CD14-positive monocyte (primary cell): ENCODE results near the gene MEF2D. TPM values are rescaled to one million over a fixed set of nuclear protein-coding genes. Genes with fewer than 3 reads are reported as not detected.

Experiments
- DNase-seq, 3 donors: peaks; one replicate each; pipeline ENCODE4 v3.0.0-alpha.2; 2011 to 2022
- H2AFZ ChIP-seq: 2 replicates; pipeline ENCODE4 v1.6.0; 2012; ENCODE audit warnings: mild to moderate bottlenecking, low read depth, low read length, inconsistent platforms; ENCODE audit not compliant: insufficient read depth, poor library complexity, severe bottlenecking
- H3K27ac ChIP-seq, 2 donors: 1 replicate in 1 of 2; 2 replicates in 1 of 2; pipeline ENCODE4 v1.5.1; 2012 to 2013; ENCODE audit warnings: low read length in 2 of 2, control low read depth in 1 of 2, inconsistent platforms in 1 of 2, low read depth in 1 of 2, mild to moderate bottlenecking in 1 of 2
- H3K27me3 ChIP-seq, 2 donors: one replicate each; pipeline versions ENCODE4 v1.6.0 to v1.6.1; 2011 to 2013; ENCODE audit warnings: low read length in 2 of 2; ENCODE audit not compliant: control insufficient read depth in 2 of 2, insufficient read depth in 2 of 2
- H3K36me3 ChIP-seq, 2 donors: replicated peaks in 1 of 2; 1 replicate in 1 of 2; 2 replicates in 1 of 2; pipeline versions ENCODE4 v1.5.1 to v1.6.1; 2012 to 2013; ENCODE audit warnings: low read length in 2 of 2, control low read depth in 1 of 2, inconsistent platforms in 1 of 2, mild to moderate bottlenecking in 1 of 2; ENCODE audit not compliant: insufficient read depth in 2 of 2, control insufficient read depth in 1 of 2
- H3K4me1 ChIP-seq, 2 donors: 1 replicate in 1 of 2; 2 replicates in 1 of 2; pipeline versions ENCODE4 v1.5.1 to v1.6.1; 2012 to 2013; ENCODE audit warnings: low read length in 2 of 2, control low read depth in 1 of 2, inconsistent platforms in 1 of 2, mild to moderate bottlenecking in 1 of 2, moderate library complexity in 1 of 2; ENCODE audit not compliant: insufficient read depth in 2 of 2, control insufficient read depth in 1 of 2
- H3K4me2 ChIP-seq: replicated peaks from 2 replicates; pipeline ENCODE3; 2012; ENCODE audit warnings: low read length, moderate library complexity, mild to moderate bottlenecking; ENCODE audit not compliant: poor library complexity, severe bottlenecking; ENCODE audit errors: extremely low read depth
- H3K4me3 ChIP-seq, 3 experiments: fragments of 200-600 bp in 1 of 3; sonication (generic) in 1 of 3; replicated peaks in 1 of 3; 1 replicate in 2 of 3; 2 replicates in 1 of 3; pipeline ENCODE4 v1.5.1; 2011 to 2013; ENCODE audit warnings: low read length in 3 of 3, mild to moderate bottlenecking in 3 of 3, control low read depth in 2 of 3, low read depth in 2 of 3, inconsistent platforms in 1 of 3, moderate library complexity in 1 of 3
- H3K79me2 ChIP-seq: 2 replicates; pipeline ENCODE4 v1.6.0; 2012; ENCODE audit warnings: mild to moderate bottlenecking, control low read depth, inconsistent platforms, low read length, moderate library complexity; ENCODE audit not compliant: insufficient read depth
- H3K9ac ChIP-seq: 2 replicates; pipeline ENCODE4 v1.6.0; 2017; ENCODE audit warnings: low read length, mild to moderate bottlenecking; ENCODE audit not compliant: insufficient read depth, poor library complexity, severe bottlenecking
- H3K9me3 ChIP-seq, 2 donors: replicated peaks in 1 of 2; 1 replicate in 1 of 2; 2 replicates in 1 of 2; pipeline versions ENCODE4 v1.5.1 to v1.6.1; 2012 to 2013; ENCODE audit warnings: low read length in 2 of 2, control low read depth in 1 of 2; ENCODE audit not compliant: control insufficient read depth in 1 of 2, insufficient read depth in 1 of 2
- H4K20me1 ChIP-seq: 2 replicates; pipeline ENCODE4 v1.6.0; 2012; ENCODE audit warnings: mild to moderate bottlenecking, low read length, control low read depth, moderate library complexity; ENCODE audit not compliant: insufficient read depth
- H3K27ac Mint-ChIP-seq, 7 donors: one replicate each; pipeline ENCODE4 v1.8.0; 2020; ENCODE audit warnings: mild to moderate bottlenecking in 7 of 7, mixed read lengths in 7 of 7, moderate library complexity in 6 of 7, inconsistent platforms in 2 of 7
- H3K27me3 Mint-ChIP-seq, 3 donors: one replicate each; pipeline ENCODE4 v1.8.0; 2021 to 2022; ENCODE audit warnings: low read depth in 3 of 3, mild to moderate bottlenecking in 3 of 3, mixed read lengths in 3 of 3, moderate library complexity in 3 of 3, inconsistent platforms in 1 of 3
- H3K36me3 Mint-ChIP-seq, 2 donors: one replicate each; pipeline ENCODE4 v1.8.0; 2020; ENCODE audit warnings: mixed read lengths in 2 of 2, inconsistent platforms in 1 of 2, mild to moderate bottlenecking in 1 of 2
- H3K4me1 Mint-ChIP-seq: one replicate; pipeline ENCODE4 v1.8.0; 2020; ENCODE audit warnings: mild to moderate bottlenecking, mixed read lengths
- H3K4me3 Mint-ChIP-seq, 2 donors: one replicate each; pipeline ENCODE4 v1.8.0; 2020; ENCODE audit warnings: mild to moderate bottlenecking in 2 of 2, mixed read lengths in 2 of 2, moderate library complexity in 1 of 2
- H3K9me3 Mint-ChIP-seq, 7 donors: one replicate each; pipeline ENCODE4 v1.8.0; 2020 to 2022; ENCODE audit warnings: mixed read lengths in 7 of 7, mild to moderate bottlenecking in 6 of 7, moderate library complexity in 6 of 7, inconsistent platforms in 2 of 7
- CTCF ChIP-seq: fragments of 200-600 bp; IDR thresholded peaks from one replicate; pipeline ENCODE4 v1.8.0; 2022; ENCODE audit warnings: antibody characterized with exemption, mild to moderate bottlenecking
- WGBS: methylation state at CpG from one replicate; pipeline ENCODE4 v1.1.5; 2013; ENCODE audit warnings: missing lambda C conversion rate; ENCODE audit not compliant: insufficient coverage; 5-methylcytosine and 5-hydroxymethylcytosine counted together
- intact Hi-C, 2 donors: fragments of 100-400 bp; cut with micrococcal nuclease; formaldehyde crosslinking; loops; one replicate each; pipeline versions ENCODE4 v1.15.0 to v1.15.1; 2023
- polyA plus RNA-seq, 3 donors: library from polyadenylated mRNA; depleted of rRNA in 1 of 3; unstranded in 2 of 3; stranded (reverse) in 1 of 3; fragments of 300-500 nt in 2 of 3; fragments of >200 nt in 1 of 3; fragmentation: Illumina TruSeq in 2 of 3; gene quantifications; 1 replicate in 2 of 3; 2 replicates in 1 of 3; pipeline ENCODE4 v1.2.3, GENCODE V29; 2012 to 2021

The MEF2D gene
- polyA plus RNA-seq, 3 donors: 4.5 to 66.4 (median 8.0) TPM

DNA sequence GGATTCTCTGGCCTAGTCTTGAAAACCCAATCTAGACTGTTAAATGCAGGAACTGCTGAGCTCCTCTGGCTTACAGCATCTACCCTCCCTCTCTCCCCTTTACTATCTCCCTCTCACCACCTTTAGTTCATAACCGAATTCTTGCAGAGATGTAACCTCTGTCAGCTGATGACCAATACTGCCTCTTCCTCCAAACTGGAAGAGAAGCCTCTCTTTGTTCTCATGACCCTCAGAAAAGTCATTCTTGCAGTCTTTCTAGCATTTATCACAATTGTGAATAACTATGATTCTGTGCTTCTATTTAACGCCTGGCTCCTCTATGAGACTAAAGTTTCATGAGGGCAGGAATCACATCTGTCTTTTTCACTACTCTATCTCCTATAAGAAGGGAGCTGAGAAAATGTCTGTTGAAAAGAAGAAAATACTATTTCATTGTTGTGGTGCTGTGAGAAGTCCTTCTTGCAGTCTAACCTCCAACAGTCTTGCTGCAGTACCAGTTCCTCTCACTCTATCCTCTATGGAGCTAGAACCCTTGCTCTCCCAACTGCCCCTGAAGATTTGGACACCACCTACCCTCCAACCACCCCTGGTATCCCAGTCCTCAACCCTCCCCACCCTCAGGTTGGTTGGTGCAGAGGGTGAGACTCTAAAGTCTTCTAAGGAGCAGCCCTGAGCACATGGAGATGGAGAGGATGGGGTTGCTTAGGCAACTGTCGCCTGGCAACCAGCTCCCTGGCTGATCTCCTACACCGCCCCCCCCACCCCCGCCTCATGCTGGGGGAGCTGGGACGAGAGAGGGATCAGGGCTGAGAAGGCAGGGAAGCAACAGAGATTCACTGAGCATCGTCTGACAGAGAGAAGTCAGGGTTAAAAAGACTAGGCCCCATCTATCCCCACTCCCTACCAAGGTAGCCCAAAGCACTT, 13.9 kb downstream of the MEF2D start:
- H3K27ac Mint-ChIP-seq: peak overlapping the region; percentile 21 to 95 (median 84)
- H3K4me3 Mint-ChIP-seq: no peak overlapping the region
- H3K9me3 Mint-ChIP-seq: peaks cover 0 to 1% (median 0%) of the 10 kb centered on the region in 7 donors
- 33% methylated on average over 1 of the region's 7 CpGs for WGBS
- intact Hi-C loops: loop anchor here in 1 of 2 donors (5.0 kb wide), 1 partner anchor 41 kb away; no protein-coding TSS in a partner anchor
- Histone ChIP-seq H3K79me2 (peaks cover 100% of the 10 kb centered on the region), H3K4me1 (peaks cover 71 to 90% of the 10 kb centered on the region in 2 donors), H3K9ac (no peak overlapping the region), H4K20me1 (peaks cover 100% of the 10 kb centered on the region), H3K27me3 (no peaks in the 10 kb centered on the region), H3K27ac (peak overlapping the region in 1 of 2 donors; percentile 98), H3K4me2 (no peak overlapping the region), H3K36me3 (peaks cover 18 to 38% of the 10 kb centered on the region in 2 donors), H2AFZ (no peak overlapping the region), H3K9me3 (no peaks in the 10 kb centered on the region), H3K4me3 (no peak overlapping the region)
- TF ChIP-seq CTCF: no peak
- H3K4me1 Mint-ChIP-seq: peaks cover 97% of the 10 kb centered on the region
- H3K27me3 Mint-ChIP-seq: peaks cover 0 to 3% (median 0%) of the 10 kb centered on the region in 3 donors
- H3K36me3 Mint-ChIP-seq: peaks cover 38 to 45% of the 10 kb centered on the region in 2 donors
- DNase-seq: no peak

DNA sequence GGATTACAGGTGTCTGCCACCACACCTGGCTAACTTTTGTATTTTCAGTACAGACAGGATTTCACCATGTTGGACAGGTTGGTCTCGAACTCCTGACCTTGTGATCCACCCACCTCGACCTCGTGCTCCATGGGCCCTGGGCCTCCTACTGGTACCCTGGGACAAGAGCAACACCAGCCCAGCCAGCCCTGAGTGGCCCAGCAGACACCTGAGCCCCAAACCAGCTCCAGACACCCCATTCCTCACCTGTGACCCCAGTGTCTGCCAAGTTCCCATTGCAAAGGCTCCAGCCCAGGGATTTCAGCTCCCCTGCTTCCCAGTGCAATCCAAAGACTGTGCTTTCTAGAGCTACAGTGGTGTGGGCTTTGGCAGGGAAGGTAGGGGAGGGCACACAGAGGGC, 14.6 kb downstream of the MEF2D start:
- Histone ChIP-seq H3K9ac (no peak overlapping the region), H3K36me3 (peaks cover 25 to 45% of the 10 kb centered on the region in 2 donors), H3K27me3 (no peaks in the 10 kb centered on the region), H3K4me1 (peaks cover 70 to 90% of the 10 kb centered on the region in 2 donors), H2AFZ (no peak overlapping the region), H3K27ac (peak overlapping the region; percentile 8 to 98), H4K20me1 (peaks cover 100% of the 10 kb centered on the region), H3K9me3 (no peaks in the 10 kb centered on the region), H3K79me2 (peaks cover 100% of the 10 kb centered on the region), H3K4me3 (no peak overlapping the region), H3K4me2 (no peak overlapping the region)
- Mint-ChIP-seq H3K9me3 (peaks cover 0 to 1% (median 0%) of the 10 kb centered on the region in 7 donors), H3K4me1 (peaks cover 97% of the 10 kb centered on the region), H3K27ac (peak overlapping the region in 5 of 7 donors; percentile 37 to 78 (median 50)), H3K27me3 (peaks cover 0 to 3% (median 0%) of the 10 kb centered on the region in 3 donors), H3K36me3 (peaks cover 45 to 52% of the 10 kb centered on the region in 2 donors), H3K4me3 (no peak overlapping the region)
- TF ChIP-seq CTCF: no peak
- WGBS: 93% methylated on average over 3 of the region's 3 CpGs
- intact Hi-C loops: loop anchor here in 1 of 2 donors (5.0 kb wide), 1 partner anchor 41 kb away; no protein-coding TSS in a partner anchor
- no peak for DNase-seq
